HUES6 (cell line): ENCODE measurements around the gene FAM47C.
"Not testable (repeated sequence)": the region's sequence is repeated elsewhere in the genome, so short reads cannot be mapped to it uniquely, and the experiment has no call there.

Experiments used
- H3K27ac ChIP-seq: 2 replicates; pipeline ENCODE4 v1.7.0; 2013; ENCODE audit warnings: low read depth, mild to moderate bottlenecking, low read length, inconsistent platforms
- H3K27me3 ChIP-seq: 2 replicates; pipeline ENCODE4 v1.6.1; 2013; ENCODE audit warnings: low read length; ENCODE audit not compliant: control insufficient read depth, insufficient read depth
- H3K36me3 ChIP-seq: 2 replicates; pipeline ENCODE4 v1.6.1; 2013; ENCODE audit warnings: low read length; ENCODE audit not compliant: control insufficient read depth, insufficient read depth
- H3K4me1 ChIP-seq: 2 replicates; pipeline ENCODE4 v1.6.1; 2013; ENCODE audit warnings: low read length; ENCODE audit not compliant: control insufficient read depth, insufficient read depth
- H3K4me3 ChIP-seq: 2 replicates; pipeline ENCODE4 v1.5.1; 2013; ENCODE audit warnings: low read depth, low read length
- H3K9ac ChIP-seq: one replicate; pipeline ENCODE4 v1.6.1; 2013; ENCODE audit warnings: mild to moderate bottlenecking, low read length
- H3K9me3 ChIP-seq: 2 replicates; pipeline ENCODE4 v1.6.1; 2013; ENCODE audit warnings: low read depth, low read length; ENCODE audit not compliant: control insufficient read depth, insufficient read depth

Gene FAM47C

GRCh38 chrX:37000140-37000539 lies 8.0 kb upstream of the FAM47C start:
- Histone ChIP-seq H3K4me1 (peaks cover 8% of the 10 kb centered on the region; the same call in 1 of the 2 replicates), H3K27me3 (no peaks in the 10 kb centered on the region; the same call in 1 of the 2 replicates), H3K9me3 (no peaks in the 10 kb centered on the region), H3K36me3 (no peaks in the 10 kb centered on the region), H3K27ac (no peak overlapping the region), H3K4me3 (no peak overlapping the region), H3K9ac (no peak overlapping the region)

DNA sequence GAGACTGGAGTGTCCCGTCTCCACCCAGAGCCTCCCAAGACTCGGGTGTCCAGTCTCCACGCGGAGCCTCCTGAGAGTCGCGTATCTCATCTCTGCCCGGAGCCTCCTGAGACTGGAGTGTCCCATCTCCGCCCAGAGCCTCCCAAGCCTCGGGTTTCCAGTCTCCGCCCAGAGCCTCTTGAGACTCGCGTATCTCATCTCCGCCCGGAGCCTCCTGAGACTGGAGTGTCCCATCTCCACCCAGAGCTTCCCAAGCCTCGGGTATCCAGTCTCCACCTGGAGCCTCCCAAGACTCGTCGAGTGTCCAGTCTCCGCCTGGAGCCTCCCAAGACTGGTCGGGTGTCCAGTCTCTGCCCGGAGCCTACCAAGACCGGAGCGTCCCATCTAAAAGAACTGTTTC lies 2.3 kb downstream of the FAM47C start:
- no peak overlapping the region for H3K9ac ChIP-seq
- no peaks in the 10 kb centered on the region for H3K4me1 ChIP-seq
- H3K27ac ChIP-seq: no peak overlapping the region
- no peak overlapping the region for H3K4me3 ChIP-seq
- H3K36me3 ChIP-seq: no peaks in the 10 kb centered on the region
- H3K27me3 ChIP-seq: no peaks in the 10 kb centered on the region; the same call in 1 of the 2 replicates
- 0 out of 2 replicates have a peak, but pooled peaks cover 4% of the 10 kb centered on the region for H3K9me3 ChIP-seq

DNA sequence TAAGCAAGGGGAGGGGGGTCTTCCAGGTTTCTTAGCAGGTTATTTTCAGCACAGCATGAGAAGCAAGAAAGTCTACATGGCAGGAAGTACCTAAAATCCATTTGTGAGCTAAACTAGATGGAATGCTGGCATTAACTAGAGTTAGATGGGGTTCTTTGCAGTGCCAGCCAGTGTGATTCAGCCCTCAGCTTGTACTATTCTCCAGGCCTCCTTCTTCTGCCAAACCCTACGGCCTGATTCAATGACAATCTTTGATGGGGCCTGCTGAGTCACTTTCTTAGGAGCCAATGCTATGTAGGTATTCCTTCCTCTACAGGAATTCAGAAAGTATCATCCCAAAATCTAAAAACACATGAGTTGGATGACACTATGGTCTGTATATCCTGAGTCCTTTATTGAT lies 26.1 kb downstream of the FAM47C start:
- H3K36me3 ChIP-seq, H3K9me3 ChIP-seq, H3K27me3 ChIP-seq, H3K27ac ChIP-seq, H3K4me3 ChIP-seq, H3K4me1 ChIP-seq, H3K9ac ChIP-seq: not testable (repeated sequence)

DNA sequence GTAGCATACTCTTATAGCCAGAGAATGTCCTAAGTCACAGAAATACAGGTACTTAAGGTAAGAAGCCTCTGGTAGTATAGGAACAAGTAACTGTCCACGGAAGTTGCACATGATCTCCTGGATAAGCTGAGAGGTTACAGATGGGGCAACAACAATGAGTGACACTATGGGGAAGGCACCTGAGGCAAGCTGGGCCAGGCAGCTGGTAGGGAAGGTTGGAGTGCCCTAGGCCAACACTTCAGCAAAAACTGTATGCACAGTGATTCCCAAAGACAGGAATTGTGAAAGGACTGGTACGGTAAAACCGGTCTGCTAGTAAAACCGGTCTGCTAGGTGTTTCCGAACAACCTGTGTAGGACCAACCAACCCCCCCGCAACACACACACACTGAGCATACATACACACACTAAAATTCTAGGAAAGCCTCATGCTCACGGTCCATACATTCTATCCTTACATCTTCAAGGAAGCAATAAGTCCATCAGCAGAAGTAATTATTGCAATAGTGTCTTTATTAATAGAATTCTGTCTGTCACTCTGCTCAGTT lies 28.6 kb downstream of the FAM47C start:
- H3K9me3 ChIP-seq, H3K36me3 ChIP-seq, H3K4me1 ChIP-seq, H3K27ac ChIP-seq, H3K27me3 ChIP-seq, H3K4me3 ChIP-seq, H3K9ac ChIP-seq: not testable (repeated sequence)

GRCh38 chrX:37038814-37039213 lies 30.6 kb downstream of the FAM47C start:
- not testable (repeated sequence) for H3K9ac ChIP-seq, H3K27me3 ChIP-seq

DNA sequence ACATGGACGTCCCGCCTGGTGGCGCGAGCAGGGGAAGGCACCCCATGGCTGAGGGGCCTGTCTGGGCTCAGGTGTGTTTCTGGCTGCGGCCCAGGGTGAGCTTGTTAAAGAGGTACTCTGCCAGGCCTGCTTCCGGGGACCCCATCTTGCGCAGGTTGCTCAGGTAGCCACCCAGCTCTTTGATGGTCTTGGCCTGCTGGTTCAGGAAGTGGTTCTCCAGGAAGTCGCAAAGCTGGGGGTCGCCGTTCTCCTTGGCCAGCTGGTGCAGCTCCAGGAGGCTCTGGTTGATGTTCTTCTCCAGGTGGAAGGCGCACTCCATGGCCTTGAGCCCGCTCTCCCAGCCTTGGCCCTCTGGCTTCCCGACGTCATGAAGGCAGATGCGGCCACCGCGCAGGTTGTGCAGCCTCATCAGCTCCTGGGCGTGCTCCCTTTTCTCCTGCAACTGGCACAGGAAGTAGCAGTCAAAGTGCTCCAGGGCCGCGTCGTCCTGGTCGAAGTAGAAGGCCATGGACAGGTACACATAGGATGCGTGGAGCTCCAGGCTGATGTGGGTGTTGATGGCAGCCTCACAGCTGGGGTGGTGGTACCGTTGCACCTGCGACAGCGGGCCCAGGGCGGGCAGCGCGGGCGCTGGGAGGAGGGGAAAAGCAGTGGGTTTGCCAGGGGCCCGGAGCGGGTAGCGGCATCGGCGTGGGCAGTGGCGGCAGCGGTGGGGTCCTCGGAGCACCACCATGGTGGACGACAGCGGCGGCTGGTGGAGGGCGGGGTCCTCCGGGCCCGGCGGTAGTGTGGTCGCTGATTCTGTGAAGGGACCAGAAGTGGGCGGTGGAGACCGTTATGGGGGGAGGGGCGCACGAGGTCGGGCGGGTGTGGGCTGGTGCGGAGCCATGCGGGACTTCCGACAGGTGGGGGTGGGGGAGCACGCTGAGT lies 35.1 kb downstream of the FAM47C start:
- not testable (repeated sequence) for H3K4me1 ChIP-seq, H3K9me3 ChIP-seq, H3K27ac ChIP-seq, H3K4me3 ChIP-seq, H3K36me3 ChIP-seq, H3K27me3 ChIP-seq, H3K9ac ChIP-seq

More at GRCh38 chrX:37038814-37039213, 30.6 kb downstream of the FAM47C start:
- H3K4me3 ChIP-seq, H3K36me3 ChIP-seq, H3K27ac ChIP-seq, H3K9me3 ChIP-seq, H3K4me1 ChIP-seq: not testable (repeated sequence)

DNA sequence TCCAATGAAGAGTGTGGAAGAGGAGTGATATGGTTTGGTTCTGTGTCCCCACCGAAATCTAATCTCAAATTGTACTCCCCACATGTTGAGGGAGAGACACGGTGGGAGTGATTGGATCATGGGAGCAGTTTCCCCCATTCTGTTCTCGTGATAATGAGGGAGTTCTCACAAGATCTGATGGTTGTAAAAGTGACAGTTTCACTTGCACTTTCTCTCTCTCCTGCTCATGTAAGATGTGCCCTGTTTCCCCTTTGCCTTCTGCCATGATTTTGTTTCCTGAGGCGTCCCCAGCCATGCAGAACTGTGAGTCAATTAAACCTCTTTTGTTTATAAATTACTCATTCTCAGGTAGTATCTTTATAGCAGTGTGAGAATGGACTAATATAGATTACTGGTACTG lies 39.6 kb downstream of the FAM47C start:
- H3K9me3 ChIP-seq: no peaks in the 10 kb centered on the region
- H3K27ac ChIP-seq: no peak overlapping the region
- H3K4me3 ChIP-seq: no peak overlapping the region
- H3K36me3 ChIP-seq: no peaks in the 10 kb centered on the region
- H3K27me3 ChIP-seq: no peaks in the 10 kb centered on the region; the same call in 1 of the 2 replicates
- no peak overlapping the region for H3K9ac ChIP-seq
- no peaks in the 10 kb centered on the region for H3K4me1 ChIP-seq

DNA sequence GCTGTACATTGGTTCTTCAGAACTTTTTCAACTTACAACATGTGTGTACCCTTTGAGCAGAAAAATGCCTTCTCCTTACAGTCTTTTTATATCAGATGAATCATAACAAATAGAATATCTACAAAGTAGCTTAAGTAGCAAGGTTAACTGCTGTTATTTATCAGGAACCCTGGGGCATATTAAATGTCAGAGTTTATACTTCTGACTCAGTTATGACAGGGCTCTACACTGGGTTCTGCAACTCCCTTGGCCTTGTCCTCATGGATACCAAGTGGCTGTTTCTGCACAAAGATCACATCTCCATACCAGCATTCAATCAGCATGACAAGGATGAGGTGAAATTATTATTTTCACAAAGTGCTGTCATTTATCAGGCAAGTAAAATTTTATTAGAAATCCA lies 49.4 kb downstream of the FAM47C start:
- not testable (repeated sequence) for H3K36me3 ChIP-seq, H3K27ac ChIP-seq, H3K4me1 ChIP-seq, H3K9ac ChIP-seq, H3K27me3 ChIP-seq, H3K4me3 ChIP-seq, H3K9me3 ChIP-seq

- Histone ChIP-seq H3K9me3 (no peaks in the 10 kb centered on the region), H3K4me1 (no peaks in the 10 kb centered on the region)
These were observed 52.8 kb downstream of the FAM47C start for GRCh38 chrX:37060999-37061398.

More at GRCh38 chrX:37060999-37061398, 52.8 kb downstream of the FAM47C start:
- Histone ChIP-seq H3K27ac (no peak overlapping the region), H3K27me3 (peaks cover 4% of the 10 kb centered on the region; the same call in 1 of the 2 replicates), H3K9ac (no peak overlapping the region), H3K36me3 (no peaks in the 10 kb centered on the region), H3K4me3 (no peak overlapping the region)
